ENCODE data around the gene RAB10. TPM values are rescaled to one million over a fixed set of nuclear protein-coding genes. Genes with fewer than 3 reads are reported as not detected.
"Not testable (repeated sequence)": the region's sequence is repeated elsewhere in the genome, so short reads cannot be mapped to it uniquely, and the experiment has no call there.

The RAB10 gene
- total RNA-seq, 2 donors from 2014 or later, result 93.8 to 108 TPM

GRCh38 chr2:26077291-26077690, 43.4 kb downstream of the RAB10 start:
- intact Hi-C loops (cut with DNase I), result no loop called here
- DNase-seq (no peak), ATAC-seq (no peak)

GRCh38 chr2:26078939-26079338, 45.1 kb downstream of the RAB10 start:
- DNase-seq (no peak), ATAC-seq (no peak)
- intact Hi-C loops (cut with DNase I), result no loop called here

- ATAC-seq, result no peak
- intact Hi-C loops (cut with DNase I), result loop anchor here in 1 of 2 donors (10.0 kb wide), 1 partner anchor 64 kb away; no protein-coding TSS in a partner anchor
- no peak for DNase-seq
Measured at GRCh38 chr2:26080356-26080755, 46.5 kb downstream of the RAB10 start.

- intact Hi-C loops (cut with DNase I), result loop anchor here in 1 of 2 donors (10.0 kb wide), 1 partner anchor 64 kb away; no protein-coding TSS in a partner anchor
- not testable (repeated sequence) for ATAC-seq, DNase-seq
Measured at GRCh38 chr2:26080925-26081324, 47.0 kb downstream of the RAB10 start.

GRCh38 chr2:26081556-26081955, 47.7 kb downstream of the RAB10 start:
- ATAC-seq (no peak), DNase-seq (no peak)
- intact Hi-C loops (cut with DNase I), result loop anchor here in 1 of 2 donors (10.0 kb wide), 1 partner anchor 63 kb away; no protein-coding TSS in a partner anchor

- ATAC-seq (no peak), DNase-seq (no peak)
- intact Hi-C loops (cut with DNase I), result loop anchor here (5.0 to 10.0 kb wide), 2 partner anchors 59 to 61 kb away; no protein-coding TSS in a partner anchor
Measured at GRCh38 chr2:26086155-26086637, 52.3 kb downstream of the RAB10 start.

- DNase-seq (no peak), ATAC-seq (no peak)
- intact Hi-C loops (cut with DNase I), result loop anchor here (5.0 to 10.0 kb wide), 2 partner anchors 58 to 61 kb away; no protein-coding TSS in a partner anchor
Measured at GRCh38 chr2:26086779-26087178, 52.9 kb downstream of the RAB10 start.

GRCh38 chr2:26088038-26088643, 54.3 kb downstream of the RAB10 start:
- intact Hi-C loops (cut with DNase I), result loop anchor here (5.0 to 10.0 kb wide), 2 partner anchors 57 to 59 kb away; no protein-coding TSS in a partner anchor
- DNase-seq, result no peak
- ATAC-seq, result peak; percentile 32 to 55

GRCh38 chr2:26088931-26089330, 55.0 kb downstream of the RAB10 start:
- ATAC-seq, DNase-seq: not testable (repeated sequence)
- intact Hi-C loops (cut with DNase I), result loop anchor here (5.0 to 10.0 kb wide), 2 partner anchors 56 to 58 kb away; no protein-coding TSS in a partner anchor

GRCh38 chr2:26089337-26089736, 55.5 kb downstream of the RAB10 start:
- no peak for DNase-seq
- ATAC-seq, result no peak
- intact Hi-C loops (cut with DNase I), result loop anchor here (5.0 to 10.0 kb wide), 2 partner anchors 55 to 58 kb away; no protein-coding TSS in a partner anchor

GRCh38 chr2:26095758-26096157, 61.9 kb downstream of the RAB10 start:
- intact Hi-C loops (cut with DNase I), result no loop called here
- DNase-seq, result no peak
- ATAC-seq, result no peak

- no peak for DNase-seq
- ATAC-seq, result no peak
- intact Hi-C loops (cut with DNase I), result no loop called here
Measured at GRCh38 chr2:26099933-26100332, 66.0 kb downstream of the RAB10 start.

GRCh38 chr2:26100384-26100783, 66.5 kb downstream of the RAB10 start:
- peak in 1 of 2 donors; percentile 53 for ATAC-seq
- DNase-seq, result no peak
- intact Hi-C loops (cut with DNase I), result no loop called here

- intact Hi-C loops (cut with DNase I), result no loop called here
- DNase-seq, result no peak
- no peak for ATAC-seq
Measured at GRCh38 chr2:26103752-26104151, 69.9 kb downstream of the RAB10 start.

GRCh38 chr2:26108701-26109100, 74.8 kb downstream of the RAB10 start:
- ATAC-seq; intact Hi-C loops (cut with DNase I); DNase-seq: not testable (repeated sequence)

GRCh38 chr2:26112201-26112600, 78.3 kb downstream of the RAB10 start:
- intact Hi-C loops (cut with DNase I), result no loop called here
- DNase-seq (no peak), ATAC-seq (no peak)

- intact Hi-C loops (cut with DNase I), result no loop called here
- no peak for DNase-seq
- no peak for ATAC-seq
Measured at GRCh38 chr2:26114151-26114550, 80.3 kb downstream of the RAB10 start.

GRCh38 chr2:26118682-26119081, 84.8 kb downstream of the RAB10 start:
- no peak for ATAC-seq
- no peak for DNase-seq
- intact Hi-C loops (cut with DNase I), result no loop called here

- no peak for DNase-seq
- intact Hi-C loops (cut with DNase I), result no loop called here
- no peak for ATAC-seq
Measured at GRCh38 chr2:26119521-26119920, 85.6 kb downstream of the RAB10 start.

- ATAC-seq (peak; percentile 15 to 57), DNase-seq (no peak)
- intact Hi-C loops (cut with DNase I), result no loop called here
Measured at GRCh38 chr2:26122630-26123029, 88.7 kb downstream of the RAB10 start.

- intact Hi-C loops (cut with DNase I), result no loop called here
- ATAC-seq (no peak), DNase-seq (no peak)
Measured at GRCh38 chr2:26123426-26123825, 89.5 kb downstream of the RAB10 start.
